Right kidney (tissue), 9 donors: ENCODE data around the gene APOA5.
"Not testable (repeated sequence)": the region's sequence is repeated elsewhere in the genome, so short reads cannot be mapped to it uniquely, and the experiment has no call there.

Source experiments
- DNase-seq: peaks from one replicate; pipeline ENCODE4 v3.0.0-alpha.2; 2016
- long read RNA-seq, 8 donors: transcript quantifications; one replicate each; lab custom pipeline, GENCODE V29; 2026

Gene APOA5
- long read RNA-seq, donor 1: 0 reads
- long read RNA-seq, donor 2: 0 reads
- long read RNA-seq, donor 3: 0 reads
- long read RNA-seq, donor 4: 0 reads
- long read RNA-seq, donor 5: 0 reads
- long read RNA-seq, donor 6: 0 reads
- long read RNA-seq, donor 7: 0 reads
- long read RNA-seq, donor 8: 0 reads

- no peak for DNase-seq
Measured at GRCh38 chr11:116791813-116792143, at the start of gene APOA5. Gene APOA5, minus strand, starts transcription at chr11:116791879. Its CDS starts 19 bp downstream, at chr11:116791860.

GRCh38 chr11:116840746-116841296 lies 49.1 kb upstream of the APOA5 start:
- no peak for DNase-seq

- DNase-seq: no peak
Measured at GRCh38 chr11:116840224-116840745, 48.6 kb upstream of the APOA5 start.

GRCh38 chr11:116838321-116839084 lies 46.8 kb upstream of the APOA5 start:
- DNase-seq: no peak

GRCh38 chr11:116837231-116838091 lies 45.8 kb upstream of the APOA5 start, which contains the start of gene APOA1:
Gene APOA1, minus strand, starts transcription at chr11:116837622. Its CDS starts 235 bp downstream, at chr11:116837387.
- DNase-seq: peak; percentile 28

GRCh38 chr11:116836632-116836991 lies 44.9 kb upstream of the APOA5 start:
- no peak for DNase-seq

- peak; percentile 89 for DNase-seq
Measured at GRCh38 chr11:116835791-116836631, 44.3 kb upstream of the APOA5 start.

GRCh38 chr11:116835042-116835772 lies 43.5 kb upstream of the APOA5 start:
- no peak for DNase-seq

- DNase-seq: not testable (repeated sequence)
Measured at GRCh38 chr11:116834535-116835041, 42.9 kb upstream of the APOA5 start.

GRCh38 chr11:116833816-116834534 lies 42.3 kb upstream of the APOA5 start:
- DNase-seq: no peak

GRCh38 chr11:116833491-116833815 lies 41.8 kb upstream of the APOA5 start:
- no peak for DNase-seq

- no peak for DNase-seq
Measured at GRCh38 chr11:116832350-116833290, 40.9 kb upstream of the APOA5 start.

- no peak for DNase-seq
Measured at GRCh38 chr11:116831790-116832349, 40.2 kb upstream of the APOA5 start.

GRCh38 chr11:116830184-116830912 lies 38.7 kb upstream of the APOA5 start:
- no peak for DNase-seq

- no peak for DNase-seq
Measured at GRCh38 chr11:116829525-116830183, 38.0 kb upstream of the APOA5 start, which contains the start of gene APOC3. Gene APOC3, plus strand, starts transcription at chr11:116829907. Its CDS starts 676 bp downstream, at chr11:116830583.

GRCh38 chr11:116828632-116829524 lies 37.2 kb upstream of the APOA5 start:
- DNase-seq: no peak
